GM23338 (cell line): ENCODE data around the gene GLB1L3. TPM values are rescaled to one million over a fixed set of nuclear protein-coding genes. Genes with fewer than 3 reads are reported as not detected.

Source experiments
- ATAC-seq: fragments of 200-7000 bp; cut with Tn5 transposase; 3 replicates; pipeline ENCODE4 v1.9.1; 2020
- DNase-seq: peaks from one replicate; pipeline ENCODE4 v3.0.0-alpha.2; 2015; ENCODE audit warnings: low spot score
- H2AFZ ChIP-seq: fragments of 200-600 bp; sonication (generic); 2 replicates; pipeline ENCODE4 v1.8.0; 2016; ENCODE audit warnings: antibody characterized with exemption, mild to moderate bottlenecking, moderate library complexity
- H3F3A ChIP-seq: fragments of 200-600 bp; sonication (generic); replicated peaks from 2 replicates; pipeline ENCODE4 v1.8.0; 2017; ENCODE audit warnings: antibody characterized with exemption, mixed run types, low read depth
- H3K27ac ChIP-seq: fragments of 200-600 bp; sonication (generic); 2 replicates; pipeline ENCODE4 v1.6.1; 2016; ENCODE audit warnings: low read depth
- H3K27me3 ChIP-seq: fragments of 200-600 bp; sonication (generic); 2 replicates; pipeline ENCODE4 v1.8.0; 2016; ENCODE audit warnings: mild to moderate bottlenecking, mixed run types, moderate library complexity; ENCODE audit not compliant: insufficient read depth
- H3K36me3 ChIP-seq: fragments of 200-600 bp; sonication (generic); 2 replicates; pipeline ENCODE4 v1.8.0; 2016; ENCODE audit warnings: mild to moderate bottlenecking; ENCODE audit not compliant: insufficient read depth
- H3K4me1 ChIP-seq: fragments of 200-600 bp; sonication (generic); 2 replicates; pipeline ENCODE4 v1.8.0; 2016; ENCODE audit warnings: mild to moderate bottlenecking, moderate library complexity; ENCODE audit not compliant: insufficient read depth
- H3K4me2 ChIP-seq: fragments of 200-600 bp; sonication (generic); 2 replicates; pipeline ENCODE4 v1.7.1; 2017; ENCODE audit warnings: mixed run types
- H3K4me3 ChIP-seq: fragments of 200-600 bp; sonication (generic); 2 replicates; pipeline ENCODE4 v1.6.1; 2016; ENCODE audit warnings: mixed run types
- H3K79me2 ChIP-seq: fragments of 200-600 bp; sonication (generic); replicated peaks from 2 replicates; pipeline ENCODE4 v1.8.0; 2017; ENCODE audit warnings: mild to moderate bottlenecking; ENCODE audit not compliant: insufficient read depth
- H3K9me2 ChIP-seq: fragments of 200-600 bp; sonication (generic); 2 replicates; pipeline ENCODE4 v1.8.0; 2017; ENCODE audit not compliant: insufficient read depth
- H4K20me1 ChIP-seq: fragments of 200-600 bp; sonication (generic); replicated peaks from 2 replicates; pipeline ENCODE4 v1.8.0; 2017; ENCODE audit warnings: mild to moderate bottlenecking; ENCODE audit not compliant: insufficient read depth
- H3K27ac Mint-ChIP-seq: 2 replicates; pipeline ENCODE4 v1.8.0; 2020; ENCODE audit warnings: inconsistent platforms, mild to moderate bottlenecking, moderate library complexity, mixed read lengths
- H3K27me3 Mint-ChIP-seq: 3 replicates; pipeline ENCODE4 v1.8.0; 2022; ENCODE audit warnings: low read depth, mild to moderate bottlenecking, moderate library complexity, mixed read lengths, inconsistent platforms; ENCODE audit not compliant: insufficient read depth, poor library complexity
- H3K36me3 Mint-ChIP-seq: 3 replicates; pipeline ENCODE4 v1.8.0; 2021; ENCODE audit warnings: low read depth, mild to moderate bottlenecking, inconsistent platforms, moderate library complexity, mixed read lengths
- H3K4me1 Mint-ChIP-seq: 3 replicates; pipeline ENCODE4 v1.8.0; 2020; ENCODE audit warnings: mild to moderate bottlenecking, inconsistent platforms, mixed read lengths
- H3K4me3 Mint-ChIP-seq: 3 replicates; pipeline ENCODE4 v1.8.0; 2021; ENCODE audit warnings: moderate library complexity, mild to moderate bottlenecking, inconsistent platforms, mixed read lengths
- H3K9me3 Mint-ChIP-seq: 3 replicates; pipeline ENCODE4 v1.8.0; 2020; ENCODE audit warnings: moderate library complexity, mild to moderate bottlenecking, inconsistent platforms, mixed read lengths
- CREB1 ChIP-seq: fragments of 250-450 bp; sonication (Bioruptor Pico); IDR thresholded peaks from 2 replicates; pipeline ENCODE4 v1.5.0; 2020; ENCODE audit warnings: low read depth, mild to moderate bottlenecking, moderate library complexity
- CTCF ChIP-seq, 2 experiments: fragments of 200-600 bp in 1 of 2; sonication (generic) in 1 of 2; conservative IDR thresholded peaks; 2 replicates each; pipeline versions ENCODE4 v1.5.1 to v1.6.1; 2016 to 2017; ENCODE audit warnings: antibody characterized with exemption in 2 of 2, low read depth in 2 of 2, mild to moderate bottlenecking in 2 of 2, moderate library complexity in 1 of 2
- EZH2 ChIP-seq: fragments of 200-600 bp; sonication (generic); IDR thresholded peaks from one replicate; pipeline ENCODE4 v1.8.0; 2017; ENCODE audit warnings: antibody characterized with exemption, mild to moderate bottlenecking, low read depth; ENCODE audit not compliant: unreplicated experiment
- EZH2phosphoT487 ChIP-seq: fragments of 200-600 bp; sonication (generic); IDR thresholded peaks from one replicate; pipeline ENCODE4 v1.8.1; 2018; ENCODE audit warnings: antibody characterized with exemption; ENCODE audit not compliant: unreplicated experiment
- JUNB ChIP-seq: IDR thresholded peaks from one replicate; pipeline ENCODE4 v1.6.1; 2016; ENCODE audit warnings: antibody characterized with exemption; ENCODE audit not compliant: unreplicated experiment
- NANOG ChIP-seq: IDR thresholded peaks from 2 replicates; pipeline ENCODE4 v1.6.1; 2016; ENCODE audit warnings: antibody characterized with exemption, borderline replicate concordance
- POLR2AphosphoS5 ChIP-seq: IDR thresholded peaks from 2 replicates; pipeline ENCODE4 v1.6.1; 2016; ENCODE audit warnings: antibody characterized with exemption, low read depth
- STAT1 ChIP-seq: IDR thresholded peaks from one replicate; pipeline ENCODE4 v1.6.1; 2016; ENCODE audit warnings: antibody characterized with exemption; ENCODE audit not compliant: unreplicated experiment
- ZNF114 ChIP-seq: fragments of 250-450 bp; sonication (Bioruptor Pico); IDR thresholded peaks from 2 replicates; pipeline ENCODE4 v1.5.0; 2020; ENCODE audit warnings: mild to moderate bottlenecking, moderate library complexity
- ZNF331 ChIP-seq: fragments of 250-450 bp; sonication (Bioruptor Pico); IDR thresholded peaks from 2 replicates; pipeline ENCODE4 v1.5.0; 2020; ENCODE audit warnings: low read depth, mild to moderate bottlenecking, moderate library complexity
- ZNF462 ChIP-seq: fragments of 250-450 bp; sonication (Bioruptor Pico); IDR thresholded peaks from 2 replicates; pipeline ENCODE4 v1.5.0; 2020; ENCODE audit warnings: mild to moderate bottlenecking, moderate library complexity
- polyA plus RNA-seq: library from polyadenylated mRNA; unstranded; fragments of >200 nt; fragmentation: Nextera tagmentation; extraction: Ambion mirVana; gene quantifications from 2 replicates; pipeline ENCODE4 v1.2.1, GENCODE V29; 2016
- total RNA-seq: library from RNA; depleted of rRNA; stranded (reverse); fragments of >200 nt; shearing (Covaris generic); gene quantifications from 2 replicates; pipeline ENCODE4 v1.2.3, GENCODE V29; 2014

GLB1L3 gene
- total and polyA plus RNA-seq, 2 experiments from 2014 or later, result 28.8 to 33.1 TPM

GRCh38 chr11:134276396-134277182, 410 bp downstream of the GLB1L3 start:
- H3K79me2 ChIP-seq, result peaks cover 57% of the 10 kb centered on the region
- no peaks in the 10 kb centered on the region for H4K20me1 ChIP-seq
- peak overlapping the region; percentile 99 for H3K4me3 Mint-ChIP-seq
- H2AFZ ChIP-seq, result no peak overlapping the region; the same call in 1 of the 2 replicates
- H3K27me3 ChIP-seq, result no peaks in the 10 kb centered on the region
- peaks cover 18% of the 10 kb centered on the region for H3K27me3 Mint-ChIP-seq
- peaks cover 43% of the 10 kb centered on the region for H3K4me1 Mint-ChIP-seq
- peaks cover 34% of the 10 kb centered on the region for H3K4me1 ChIP-seq
- ATAC-seq (peak; percentile 43), DNase-seq (peak; percentile 71)
- H3K27ac ChIP-seq, result no peak overlapping the region
- H3K9me3 Mint-ChIP-seq, result peaks cover 4% of the 10 kb centered on the region; the same call in 1 of the 3 replicates
- H3K4me2 ChIP-seq, result peak overlapping the region; percentile 93
- H3K9me2 ChIP-seq, result no peaks in the 10 kb centered on the region
- TF ChIP-seq CTCF (conservative IDR thresholded peaks at IDR 0.05; ENCODE audit: low read depth in 2 of 2) (no peak; a peak in 1 of 4 replicates), ZNF462 (CRISPR knock-in tag) (no peak), ZNF114 (CRISPR knock-in tag) (no peak), JUNB (no peak), EZH2 (no peak), POLR2AphosphoS5 (no peak), STAT1 (no peak), EZH2phosphoT487 (no peak), ZNF331 (no peak), NANOG (no peak), CREB1 (CRISPR knock-in tag) (no peak)
- H3F3A ChIP-seq, result peaks cover 10% of the 10 kb centered on the region; the same call in 1 of the 2 replicates
- 0 out of 2 replicates have a peak, but pooled peaks cover 7% of the 10 kb centered on the region for H3K36me3 ChIP-seq
- peak overlapping the region; percentile 96; the same call in 1 of the 2 replicates for H3K27ac Mint-ChIP-seq
- H3K36me3 Mint-ChIP-seq, result peaks cover 49% of the 10 kb centered on the region
- H3K4me3 ChIP-seq, result peak overlapping the region; percentile 90
